Mucosa of descending colon (tissue), 3 donors: ENCODE measurements around the gene ATP13A3. TPM values are rescaled to one million over a fixed set of nuclear protein-coding genes. Genes with fewer than 3 reads are reported as not detected.
A peak's percentile ranks its signal among the peaks of the same experiment; 100 is the strongest.

Experiments used
- ATAC-seq: fragments of 200-7000 bp; cut with Tn5 transposase; one replicate; pipeline ENCODE4 v1.9.1; 2020; ENCODE audit warnings: mild to moderate bottlenecking, moderate library complexity
- DNase-seq, 3 donors: peaks; one replicate each; pipeline ENCODE4 v3.0.0-alpha.2; 2020
- H3K36me3 ChIP-seq: fragments of 200-600 bp; one replicate; pipeline ENCODE4 v1.8.0; 2021; ENCODE audit warnings: low read depth, mild to moderate bottlenecking
- H3K4me1 ChIP-seq: fragments of 200-600 bp; one replicate; pipeline ENCODE4 v1.8.0; 2021; ENCODE audit warnings: low read depth, mild to moderate bottlenecking
- H3K4me3 ChIP-seq: fragments of 200-600 bp; one replicate; pipeline ENCODE4 v1.8.0; 2021; ENCODE audit warnings: mild to moderate bottlenecking
- H3K9me3 ChIP-seq: fragments of 200-600 bp; one replicate; pipeline ENCODE4 v1.8.0; 2021; ENCODE audit warnings: mild to moderate bottlenecking
- intact Hi-C, 2 donors: fragments of 100-400 bp; cut with DNase I in 1 of 2; cut with micrococcal nuclease in 1 of 2; formaldehyde crosslinking; loops; one replicate each; pipeline versions ENCODE4 v1.11.0 to v1.11.1; 2022; cut with DNase I, micrococcal nuclease
- total RNA-seq, 3 donors: library from RNA; stranded (reverse); fragmentation: NEBNext Ultra II Directional in 2 of 3; extraction: Animal tissue kit (Norgen Biotek cat#: 25700) in 2 of 3; gene quantifications; one replicate each; pipeline versions ENCODE4 v1.2.1 to v1.2.4, GENCODE V29; 2021 to 2023
- TF ChIP-seq, protein P1 (sequence below): fragments of 200-600 bp; IDR thresholded peaks from one replicate; pipeline ENCODE4 v1.8.0; 2022; ENCODE audit warnings: antibody characterized with exemption, mild to moderate bottlenecking
- donor health status: DM: no; HTN: no; CAD: no; lungs with moderate emphysema.
- donor health status: DM: no; HTN: no; CAD: no.
- donor health status: DM: no; HTN: yes; CAD: no.

The ATP13A3 gene
- total RNA-seq, 3 donors from 2014 or later: 76.2 to 96.1 (median 83.9) TPM

DNA sequence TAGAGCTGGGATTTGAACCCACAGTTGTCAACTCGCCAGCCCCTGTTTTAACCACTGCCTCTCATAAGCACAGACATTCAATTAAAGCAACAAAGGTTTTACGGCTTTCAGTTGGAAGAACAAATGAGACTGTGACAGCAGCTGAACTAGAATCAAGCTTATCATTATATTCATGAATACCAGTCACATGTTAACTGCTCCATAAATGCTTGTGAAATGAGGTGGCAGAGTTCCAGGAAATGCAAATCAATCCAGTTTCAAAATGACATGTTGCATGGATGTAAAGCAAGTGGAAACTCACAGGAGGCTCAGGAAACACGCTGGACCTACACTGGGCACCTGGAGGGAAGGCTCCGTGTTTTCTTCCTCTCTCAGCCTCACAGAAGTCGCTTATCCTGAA is 91.6 kb downstream of the ATP13A3 start:
- ATAC-seq (peak; percentile 84), DNase-seq (peak in 1 of 3 donors; percentile 69)
- Histone ChIP-seq H3K4me1 (peaks cover 34% of the 10 kb centered on the region), H3K4me3 (no peak overlapping the region), H3K9me3 (no peaks in the 10 kb centered on the region), H3K36me3 (no peaks in the 10 kb centered on the region)
- intact Hi-C loops: no loop called here
- TF ChIP-seq, protein P1, sequence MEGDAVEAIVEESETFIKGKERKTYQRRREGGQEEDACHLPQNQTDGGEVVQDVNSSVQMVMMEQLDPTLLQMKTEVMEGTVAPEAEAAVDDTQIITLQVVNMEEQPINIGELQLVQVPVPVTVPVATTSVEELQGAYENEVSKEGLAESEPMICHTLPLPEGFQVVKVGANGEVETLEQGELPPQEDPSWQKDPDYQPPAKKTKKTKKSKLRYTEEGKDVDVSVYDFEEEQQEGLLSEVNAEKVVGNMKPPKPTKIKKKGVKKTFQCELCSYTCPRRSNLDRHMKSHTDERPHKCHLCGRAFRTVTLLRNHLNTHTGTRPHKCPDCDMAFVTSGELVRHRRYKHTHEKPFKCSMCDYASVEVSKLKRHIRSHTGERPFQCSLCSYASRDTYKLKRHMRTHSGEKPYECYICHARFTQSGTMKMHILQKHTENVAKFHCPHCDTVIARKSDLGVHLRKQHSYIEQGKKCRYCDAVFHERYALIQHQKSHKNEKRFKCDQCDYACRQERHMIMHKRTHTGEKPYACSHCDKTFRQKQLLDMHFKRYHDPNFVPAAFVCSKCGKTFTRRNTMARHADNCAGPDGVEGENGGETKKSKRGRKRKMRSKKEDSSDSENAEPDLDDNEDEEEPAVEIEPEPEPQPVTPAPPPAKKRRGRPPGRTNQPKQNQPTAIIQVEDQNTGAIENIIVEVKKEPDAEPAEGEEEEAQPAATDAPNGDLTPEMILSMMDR: no peak

- ATAC-seq (no peak), DNase-seq (no peak)
- no peaks in the 10 kb centered on the region for H3K36me3 ChIP-seq
- H3K4me1 ChIP-seq: peaks cover 25% of the 10 kb centered on the region
- TF ChIP-seq, protein P1: no peak
- no peaks in the 10 kb centered on the region for H3K9me3 ChIP-seq
- H3K4me3 ChIP-seq: no peak overlapping the region
- intact Hi-C loops: no loop called here
Measured at GRCh38 chr3:194392576-194392975, 94.2 kb downstream of the ATP13A3 start.

DNA sequence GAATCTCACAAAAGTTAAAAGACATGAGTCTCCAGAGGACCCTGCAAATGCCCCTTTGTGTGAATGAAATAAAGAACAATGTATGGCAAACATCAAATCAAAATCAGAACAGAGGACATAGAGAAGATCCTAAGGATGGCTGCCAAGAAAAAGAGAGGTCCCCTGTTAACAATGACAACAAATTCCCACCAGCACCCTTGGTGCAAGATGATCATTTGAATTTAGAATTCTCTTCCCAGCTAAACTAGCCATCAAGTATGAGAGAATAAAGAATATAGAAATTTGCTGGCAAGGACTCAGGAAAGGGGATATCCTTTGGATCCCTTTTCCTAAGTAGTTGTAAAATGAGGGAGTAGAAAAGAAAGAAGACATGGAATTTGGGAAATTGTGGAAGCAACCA is 96.0 kb downstream of the ATP13A3 start:
- H3K9me3 ChIP-seq: no peaks in the 10 kb centered on the region
- no peak for ATAC-seq
- H3K4me1 ChIP-seq: peaks cover 14% of the 10 kb centered on the region
- H3K36me3 ChIP-seq: no peaks in the 10 kb centered on the region
- no peak overlapping the region for H3K4me3 ChIP-seq
- no peak for DNase-seq
- TF ChIP-seq, protein P1: no peak
- intact Hi-C loops: no loop called here

DNA sequence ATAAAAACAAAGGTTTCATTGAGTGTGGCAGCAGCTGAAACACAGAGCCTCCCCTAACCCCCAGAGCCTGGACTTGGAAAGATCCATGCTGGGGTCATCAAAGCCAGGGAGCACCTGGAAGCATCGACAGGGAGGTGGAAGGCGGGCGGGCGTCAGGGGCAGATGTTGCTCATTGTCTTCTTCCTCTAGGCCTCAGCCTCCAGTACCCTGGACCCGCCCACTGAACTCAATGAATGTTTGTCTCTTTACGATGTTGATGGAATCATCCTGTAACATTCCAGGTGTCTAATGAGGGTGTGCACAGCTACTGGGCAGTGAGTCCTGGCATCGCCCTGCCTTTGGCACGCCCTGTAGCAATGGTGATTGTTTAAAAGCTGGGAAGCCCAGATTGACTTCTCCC is 97.5 kb downstream of the ATP13A3 start:
- no peak for DNase-seq
- Histone ChIP-seq H3K4me3 (no peak overlapping the region), H3K36me3 (no peaks in the 10 kb centered on the region), H3K9me3 (no peaks in the 10 kb centered on the region), H3K4me1 (peaks cover 1% of the 10 kb centered on the region)
- intact Hi-C loops: no loop called here
- TF ChIP-seq, protein P1: no peak
- peak; percentile 72 for ATAC-seq

DNA sequence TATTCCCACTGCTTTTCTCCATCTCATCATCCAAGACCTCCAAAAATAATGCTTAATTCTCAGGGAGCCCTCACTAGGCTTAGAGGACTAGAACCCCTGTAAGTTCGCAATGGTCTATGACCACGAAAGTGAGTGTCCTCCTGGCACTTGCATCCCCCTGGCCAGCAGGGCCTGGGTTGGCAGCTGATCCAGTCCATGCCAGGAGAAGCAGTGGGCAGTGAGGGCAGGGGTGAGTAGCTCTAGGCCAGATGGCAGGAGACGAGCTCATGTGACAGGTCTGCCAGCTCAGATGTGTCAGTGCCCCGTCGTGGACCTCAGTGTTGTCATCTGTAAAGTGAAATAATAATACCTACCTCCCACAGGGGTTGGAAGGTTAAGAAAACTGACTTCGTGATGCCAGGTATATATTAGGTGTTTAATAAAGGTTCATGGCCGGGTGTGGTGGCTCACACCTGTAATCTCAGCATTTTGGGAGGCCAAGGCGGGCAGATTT is 98.8 kb downstream of the ATP13A3 start:
- Histone ChIP-seq H3K36me3 (no peaks in the 10 kb centered on the region), H3K4me1 (no peaks in the 10 kb centered on the region), H3K9me3 (no peaks in the 10 kb centered on the region), H3K4me3 (no peak overlapping the region)
- ATAC-seq (no peak), DNase-seq (no peak)
- TF ChIP-seq, protein P1: no peak
- intact Hi-C loops: no loop called here

- Histone ChIP-seq H3K4me3 (no peak overlapping the region), H3K9me3 (no peaks in the 10 kb centered on the region), H3K4me1 (no peaks in the 10 kb centered on the region), H3K36me3 (no peaks in the 10 kb centered on the region)
- TF ChIP-seq, protein P1: no peak
- DNase-seq: no peak
- ATAC-seq: no peak
- intact Hi-C loops: no loop called here
Measured at GRCh38 chr3:194387276-194387675, 99.5 kb downstream of the ATP13A3 start.
